HG03558 (cell line): Measurements from ENCODE around the gene TBX20.
"Not testable (repeated sequence)": the region's sequence is repeated elsewhere in the genome, so short reads cannot be mapped to it uniquely, and the experiment has no call there.

Experiments used
- ATAC-seq: cut with Tn5 transposase; IDR thresholded peaks from one replicate; pipeline ENCODE4 v1.9.1; 2021; ENCODE audit warnings: moderate number of reproducible peaks; ENCODE audit not compliant: unreplicated experiment; ENCODE audit errors: extremely low read depth

TBX20 gene

DNA sequence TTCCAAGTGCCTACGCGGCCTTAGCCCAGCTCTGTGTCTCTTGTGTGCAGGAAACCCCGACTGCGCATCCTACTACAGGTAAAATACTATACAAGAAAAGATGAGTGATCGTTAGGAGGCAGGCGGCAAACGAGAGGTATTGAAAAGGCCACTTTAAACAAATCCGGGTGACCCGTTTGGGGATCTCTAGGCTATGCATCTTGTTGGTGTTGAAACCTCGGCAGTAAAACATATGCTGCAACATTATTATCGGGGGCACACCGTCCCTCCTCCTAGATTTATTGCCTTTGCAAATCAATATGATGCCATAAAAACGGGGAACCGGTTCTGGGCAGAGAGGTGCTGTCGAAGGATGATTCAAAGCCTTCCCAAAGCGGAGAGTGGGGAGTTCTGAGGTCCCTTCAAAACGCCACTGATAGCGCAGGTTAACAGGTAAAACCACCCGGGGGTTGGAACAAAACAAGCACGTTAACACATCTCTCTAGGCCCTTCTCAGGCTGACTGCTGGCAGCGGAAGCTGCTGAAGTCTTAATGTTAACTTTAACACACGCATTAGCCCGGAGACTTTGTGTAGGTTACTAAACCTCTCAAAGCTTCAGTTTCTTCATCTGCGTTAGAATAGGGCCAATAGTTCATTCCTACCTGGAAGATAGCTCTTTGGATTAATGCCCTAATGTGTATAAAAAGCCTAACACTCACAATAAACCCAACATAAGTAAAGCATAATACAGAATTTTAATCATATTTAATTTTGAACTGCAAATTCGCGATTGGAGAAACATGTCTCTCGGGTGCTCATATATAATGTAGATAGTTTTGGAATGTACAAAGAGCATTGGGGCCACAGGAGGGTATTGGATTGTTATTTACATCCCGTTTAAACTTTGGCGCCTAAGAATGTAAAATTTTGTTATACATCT, 2.6 kb upstream of the TBX20 start:
- no peak for ATAC-seq

DNA sequence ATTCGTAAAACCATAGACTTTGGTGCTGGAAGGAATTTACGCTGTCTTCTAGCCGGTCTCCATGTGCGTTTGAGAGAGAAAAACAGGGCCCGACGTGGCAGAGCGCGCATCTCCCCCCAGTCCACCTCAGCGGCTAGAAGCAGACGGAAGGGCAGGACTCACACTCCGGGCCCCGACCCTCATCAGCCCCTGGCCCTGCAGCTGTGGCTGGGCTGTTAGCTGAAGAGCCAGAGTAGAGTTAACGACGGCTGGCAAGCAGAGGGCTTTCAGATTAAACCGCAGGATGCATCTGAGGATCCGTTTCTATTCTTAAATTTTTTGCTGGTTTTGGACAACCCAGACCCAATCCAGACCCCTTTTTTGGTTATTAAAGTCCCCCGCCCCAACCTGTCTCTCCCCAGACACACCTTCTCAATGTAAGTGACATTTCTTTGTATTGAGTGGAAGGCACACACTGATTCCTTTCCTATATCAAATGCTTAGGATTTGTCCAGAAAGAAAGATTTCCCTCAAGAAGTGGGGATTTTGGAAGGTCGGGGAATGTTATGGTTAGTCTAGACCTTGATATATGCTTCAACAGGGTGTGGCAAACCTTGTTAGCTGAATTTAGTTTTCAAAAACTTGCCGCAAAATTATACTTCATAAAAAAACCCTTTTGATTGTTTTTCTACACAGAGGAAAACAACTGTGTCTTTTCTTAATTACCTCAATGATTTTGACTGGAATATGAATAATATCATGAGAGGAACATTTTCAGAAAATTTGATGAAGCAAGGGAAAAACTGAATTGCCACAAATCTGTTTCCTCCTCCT, 1.7 kb upstream of the TBX20 start:
- no peak for ATAC-seq

DNA sequence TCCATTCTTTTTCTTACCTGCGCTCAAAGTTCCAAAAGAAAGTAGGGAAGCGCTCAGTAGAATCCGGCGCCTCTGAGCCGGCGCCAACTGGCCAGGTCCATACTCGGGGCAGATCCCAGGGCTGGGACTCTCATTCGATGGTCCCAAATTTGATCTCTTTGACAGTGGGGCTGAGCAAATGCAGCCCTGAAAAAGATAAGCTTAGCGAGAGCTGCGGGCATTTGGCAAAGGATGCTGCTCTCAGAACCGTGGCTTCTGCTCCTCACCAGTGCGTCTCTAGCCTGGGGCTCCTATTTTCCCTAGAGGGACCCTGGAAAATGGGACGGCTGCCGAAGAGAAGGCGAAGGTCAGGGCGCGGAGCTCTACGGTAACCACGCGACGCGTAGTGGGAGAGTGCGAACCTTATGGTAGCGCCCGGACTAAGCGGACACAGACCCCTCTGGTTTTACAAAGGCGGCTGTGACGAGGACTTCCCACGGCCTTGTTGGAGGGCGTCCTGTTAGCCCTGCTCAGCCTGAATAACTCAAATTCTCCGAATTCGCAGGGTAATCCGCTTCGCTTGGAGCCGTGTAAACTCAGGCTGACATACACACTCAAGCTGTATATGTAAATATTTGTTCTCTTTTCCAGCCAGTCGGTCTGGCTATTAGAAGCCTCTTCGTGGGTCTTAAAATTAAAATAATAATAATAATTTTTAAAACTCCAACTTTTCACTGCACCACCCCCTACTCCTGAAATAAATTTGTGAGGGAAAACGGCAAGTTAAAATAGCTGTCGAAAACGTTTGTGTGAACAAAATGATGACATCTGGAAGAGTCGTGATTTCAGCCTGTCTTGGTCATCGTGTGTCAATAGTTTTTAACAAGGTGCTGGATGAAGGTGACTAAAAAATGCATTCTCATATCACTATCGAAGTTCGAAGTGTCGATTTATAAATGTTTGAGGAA, 869 bp upstream of the TBX20 start:
- no peak for ATAC-seq

DNA sequence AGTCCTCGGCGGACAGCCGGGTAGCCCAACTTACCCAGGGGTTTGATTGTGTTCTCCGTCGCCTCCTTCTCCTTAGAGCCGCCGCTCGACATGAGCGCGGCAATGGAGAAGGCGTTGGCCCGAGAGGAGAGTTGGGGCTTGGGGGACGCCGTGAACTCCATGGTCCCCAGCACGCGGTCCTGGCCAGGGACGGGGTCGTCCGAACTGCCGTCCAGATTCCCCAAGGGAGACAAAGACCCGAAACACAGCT, 515 bp downstream of the TBX20 start:
- ATAC-seq, result no peak

DNA sequence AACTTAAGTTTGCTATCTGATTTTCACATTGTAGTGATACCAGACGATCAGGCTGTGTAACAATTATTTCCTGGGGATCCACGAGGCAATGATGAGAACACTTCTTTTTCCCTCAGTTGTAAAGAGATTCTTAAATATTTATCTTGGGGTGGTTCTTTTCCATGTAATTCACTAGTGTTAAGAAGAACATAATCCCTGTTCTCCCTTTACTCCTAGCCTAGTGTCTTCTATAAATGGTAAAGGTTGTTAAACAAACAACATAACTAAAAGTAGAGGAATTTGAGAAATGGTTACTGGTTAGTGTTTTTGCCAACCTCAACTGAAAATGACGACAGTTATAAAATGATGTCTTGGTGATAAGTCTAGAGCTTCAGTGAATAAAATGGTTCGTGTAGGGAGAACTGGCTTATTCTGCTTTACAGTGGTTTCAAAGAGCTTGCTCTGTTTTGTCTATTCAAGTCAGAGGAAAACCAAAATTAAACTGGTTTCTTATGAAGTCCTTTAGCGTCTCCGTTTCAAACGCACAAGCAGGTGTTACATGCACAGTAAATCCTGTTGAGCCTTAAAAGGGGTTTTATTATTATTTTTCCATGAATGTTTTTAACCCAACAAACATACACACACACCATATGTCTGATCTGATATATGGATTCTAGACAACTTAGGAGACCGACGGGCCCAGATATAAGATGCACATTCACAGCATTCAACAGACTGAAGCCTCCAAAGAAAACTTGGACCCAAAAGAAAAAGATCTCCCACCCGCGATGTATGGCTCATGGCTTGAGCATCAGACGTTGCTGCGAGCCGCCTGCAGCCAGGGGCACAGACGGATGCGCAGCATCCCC, 1.1 kb downstream of the TBX20 start:
- ATAC-seq, result no peak

DNA sequence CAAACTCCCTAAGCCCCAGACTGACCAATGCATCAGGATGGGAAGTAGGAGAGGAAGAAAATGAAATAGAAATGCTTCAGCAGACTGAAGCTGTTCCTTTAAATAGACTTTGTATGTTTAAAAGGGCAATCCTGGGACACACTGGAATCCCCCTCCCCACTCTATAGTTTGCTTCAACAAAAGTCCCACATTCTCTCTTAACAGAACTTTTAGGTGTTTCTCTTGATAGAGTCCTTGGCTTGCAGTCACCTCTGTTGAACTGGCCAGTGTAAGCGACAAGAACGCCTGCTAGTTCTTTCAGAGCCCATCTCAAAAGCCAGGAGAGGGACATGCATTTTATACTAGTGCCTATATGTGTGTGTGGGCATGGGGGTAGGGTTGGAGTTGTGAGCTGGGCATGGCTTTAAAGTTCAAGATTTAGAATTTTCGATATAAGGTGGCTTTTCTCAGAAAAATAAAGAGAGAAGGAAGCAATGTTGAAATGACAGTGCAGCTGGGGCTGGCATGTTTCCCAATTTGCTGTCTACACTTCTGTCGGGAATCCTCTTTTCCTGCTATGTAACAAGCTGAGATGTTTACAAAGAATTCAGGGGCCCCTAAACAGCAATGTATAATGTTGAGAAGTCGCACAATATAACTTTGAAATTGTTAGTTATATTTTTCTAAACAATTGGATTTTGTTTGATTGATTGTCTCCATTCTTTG, 2.1 kb downstream of the TBX20 start:
- ATAC-seq, result no peak

DNA sequence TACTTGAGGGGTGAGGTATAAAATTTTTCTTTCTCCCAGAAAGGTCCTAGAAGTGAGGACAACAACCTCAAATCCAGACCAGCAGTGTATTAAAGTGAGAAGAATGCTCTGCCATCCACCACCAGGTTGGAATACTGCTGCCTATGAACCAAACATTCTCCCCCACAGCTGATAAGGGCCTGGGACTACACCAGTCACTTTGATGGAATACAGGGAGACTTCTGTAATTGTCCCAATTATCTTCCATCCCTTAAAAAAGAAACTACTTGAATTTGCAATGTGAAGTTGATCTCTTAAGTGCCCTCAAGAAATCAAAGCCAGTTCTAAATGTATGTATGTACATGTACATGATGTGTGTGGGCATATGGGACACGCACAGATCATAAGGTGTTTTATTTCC, 3.0 kb downstream of the TBX20 start:
- no peak for ATAC-seq

DNA sequence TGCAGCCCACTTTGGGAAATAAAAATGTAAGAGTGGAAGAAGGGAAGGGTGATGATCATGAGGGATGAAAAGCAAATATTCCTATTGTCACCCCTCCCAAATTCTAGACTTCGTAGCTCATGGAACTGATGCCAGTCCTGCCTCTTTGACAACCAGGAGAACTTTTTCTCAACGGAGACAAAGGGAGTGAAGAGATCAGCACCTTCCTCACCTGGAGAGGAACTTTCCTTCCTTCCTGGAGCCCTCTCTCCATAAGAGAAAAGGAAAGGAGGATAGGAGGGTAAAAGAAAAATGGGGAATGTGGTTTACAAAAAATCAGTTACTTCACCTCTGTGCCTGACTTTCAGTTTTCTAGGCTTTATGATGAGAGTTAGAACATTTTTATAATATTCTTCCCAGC, 3.4 kb downstream of the TBX20 start:
- ATAC-seq, result no peak

DNA sequence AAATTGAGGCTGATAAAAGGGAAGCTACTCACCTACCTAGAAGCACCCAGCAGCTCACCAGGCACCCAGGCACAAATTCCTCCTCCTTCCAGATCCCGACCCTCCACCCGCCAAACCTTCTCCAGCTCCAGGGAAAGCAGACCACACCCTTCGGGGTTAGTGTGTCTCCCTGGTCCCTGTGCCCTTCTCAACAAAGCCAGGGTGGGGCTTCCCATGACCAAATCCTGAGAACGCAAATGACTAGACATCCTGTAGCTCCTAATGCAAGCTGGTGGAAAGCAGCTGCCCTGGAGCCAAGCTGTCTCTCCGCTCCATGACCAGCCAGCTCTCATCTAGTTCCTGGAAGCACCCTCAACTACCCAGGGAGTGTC, 4.4 kb downstream of the TBX20 start:
- no peak for ATAC-seq

DNA sequence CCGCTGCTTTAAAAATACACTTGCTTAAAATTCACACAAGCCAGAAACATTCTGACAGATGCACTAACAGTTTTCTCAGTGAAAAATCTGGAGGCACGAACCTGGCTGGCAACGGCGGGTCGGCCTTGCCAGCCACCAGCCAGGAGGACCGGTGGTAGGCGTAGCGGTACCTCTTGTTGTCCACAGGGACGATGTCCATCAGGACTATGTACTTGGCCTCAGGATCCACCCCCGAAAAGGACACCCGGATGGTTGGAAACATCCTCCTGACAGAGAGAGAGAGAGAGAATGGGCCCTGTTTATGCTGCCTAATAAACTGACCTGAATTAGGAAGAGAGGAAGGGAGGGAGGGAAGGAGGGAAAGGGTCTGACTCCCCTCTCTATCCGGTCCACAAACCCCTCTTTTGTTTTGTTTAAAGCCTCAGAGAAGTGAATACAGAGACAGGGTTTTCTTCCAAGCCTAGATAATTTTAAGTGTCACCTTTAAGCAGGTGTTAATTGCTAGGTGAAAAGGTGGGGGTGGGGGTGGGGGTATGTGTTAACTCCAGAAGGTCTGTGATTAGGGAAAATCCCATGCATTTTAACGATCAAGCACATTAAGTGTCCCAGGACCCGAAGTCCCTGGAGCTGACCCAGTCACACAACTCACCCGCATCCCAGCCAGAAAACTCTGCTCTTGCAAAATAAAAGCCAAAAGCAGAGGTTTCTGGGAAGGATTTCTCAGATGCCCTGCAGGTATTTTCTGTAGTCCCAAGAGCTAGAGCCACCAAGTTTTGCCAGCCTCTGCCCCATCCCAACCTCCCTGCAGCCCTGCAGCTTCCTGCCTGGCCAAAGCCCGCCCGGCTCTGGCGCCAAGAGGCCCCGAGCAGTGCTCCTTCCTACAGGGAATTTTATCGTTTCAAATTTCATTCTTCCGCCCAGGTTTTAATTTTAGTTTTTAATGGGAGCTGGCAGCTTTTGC, 5.0 kb downstream of the TBX20 start:
- no peak for ATAC-seq

DNA sequence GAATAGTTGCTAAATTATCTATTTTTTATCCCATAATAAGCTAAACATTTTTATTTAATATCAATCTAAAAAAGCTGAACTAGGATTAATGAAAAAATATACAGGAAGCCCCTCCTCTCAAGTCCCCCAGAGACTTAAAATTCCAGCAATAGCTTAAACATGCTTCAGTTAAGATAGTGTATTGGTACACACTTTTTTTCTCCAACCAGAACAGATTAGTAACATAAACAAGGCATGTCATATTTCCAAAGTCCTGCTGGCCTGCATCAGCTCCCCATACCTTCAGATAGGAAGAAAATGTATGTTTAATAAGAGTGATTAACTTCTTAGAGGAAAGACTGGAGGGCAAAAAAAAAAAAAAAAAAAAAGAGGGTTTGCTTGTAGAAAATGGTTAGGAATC, 7.1 kb downstream of the TBX20 start:
- no peak for ATAC-seq

DNA sequence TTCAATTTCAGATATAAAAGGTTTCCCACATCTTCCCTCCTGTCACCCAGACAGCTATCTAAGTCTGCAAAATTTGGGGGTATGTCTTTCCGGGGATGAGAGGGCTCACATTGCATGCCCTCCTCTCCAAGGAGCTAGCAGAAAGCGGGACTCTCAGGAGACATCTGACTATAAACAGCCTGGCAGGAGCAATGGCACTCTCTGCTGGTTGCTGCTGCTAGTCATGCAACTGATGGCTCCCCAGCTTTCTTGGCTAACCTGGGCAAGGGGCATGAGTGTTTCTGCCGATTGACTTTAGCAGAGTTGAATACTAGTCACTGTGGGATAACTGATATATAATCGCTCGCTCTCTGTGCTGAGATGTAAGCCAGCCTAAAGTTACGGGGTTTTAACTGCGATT, 12.0 kb downstream of the TBX20 start:
- no peak for ATAC-seq

DNA sequence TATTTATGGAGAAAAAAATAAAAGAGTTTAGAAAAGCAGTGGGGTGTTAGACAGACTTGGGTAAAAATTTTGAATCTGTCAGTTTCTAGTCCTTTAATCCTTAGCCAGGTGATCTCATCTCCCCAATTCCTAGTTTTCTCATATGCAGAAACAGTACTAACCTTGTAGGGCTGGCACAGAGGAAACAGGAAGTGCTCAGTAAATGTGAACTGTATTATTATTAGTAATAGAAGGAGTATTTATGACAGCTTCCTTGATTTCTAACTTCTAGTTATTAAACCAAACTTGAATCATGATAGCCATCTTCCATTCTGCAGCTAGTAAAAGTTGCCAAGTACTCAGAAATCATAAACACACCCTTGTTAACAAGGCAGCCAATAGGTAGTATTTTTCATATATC, 12.5 kb downstream of the TBX20 start:
- ATAC-seq, result no peak

DNA sequence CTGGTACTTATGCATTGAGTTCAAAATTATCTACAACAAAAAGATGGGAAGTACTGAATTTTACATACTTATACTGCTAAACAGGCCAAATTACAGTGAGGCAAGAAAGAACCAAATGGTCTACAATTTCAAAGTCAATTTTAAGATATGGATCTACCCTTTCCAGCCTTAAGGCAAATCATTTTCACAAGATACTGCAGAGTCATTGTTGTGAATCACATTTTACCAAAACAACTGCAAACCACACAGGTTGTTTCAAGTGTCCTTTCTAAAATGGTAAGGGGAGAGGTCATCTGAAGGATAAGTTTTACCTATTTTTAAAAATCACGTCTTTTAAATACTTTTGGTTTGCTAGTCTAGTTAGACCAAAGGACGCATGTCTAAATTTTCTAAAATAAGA, 12.9 kb downstream of the TBX20 start:
- ATAC-seq, result not testable (repeated sequence)

DNA sequence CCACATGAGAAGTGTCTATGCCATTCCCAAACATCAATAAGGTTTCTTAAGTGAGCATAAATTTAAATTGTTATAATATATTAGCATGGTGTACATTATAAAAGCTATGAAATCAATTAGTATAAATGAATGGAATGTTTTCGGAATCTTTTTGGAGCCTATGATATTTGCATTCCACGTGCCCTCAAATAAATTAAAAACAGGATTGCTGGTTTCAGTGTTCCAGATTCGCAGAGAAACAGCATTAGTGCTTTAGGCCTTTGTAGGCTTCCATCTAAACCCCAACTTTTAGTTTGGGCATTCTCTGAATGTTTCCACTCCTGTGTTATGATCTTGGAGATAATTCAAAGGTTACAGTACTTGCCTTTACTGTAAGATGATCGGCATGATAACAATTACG, 15.4 kb downstream of the TBX20 start:
- ATAC-seq, result not testable (repeated sequence)

DNA sequence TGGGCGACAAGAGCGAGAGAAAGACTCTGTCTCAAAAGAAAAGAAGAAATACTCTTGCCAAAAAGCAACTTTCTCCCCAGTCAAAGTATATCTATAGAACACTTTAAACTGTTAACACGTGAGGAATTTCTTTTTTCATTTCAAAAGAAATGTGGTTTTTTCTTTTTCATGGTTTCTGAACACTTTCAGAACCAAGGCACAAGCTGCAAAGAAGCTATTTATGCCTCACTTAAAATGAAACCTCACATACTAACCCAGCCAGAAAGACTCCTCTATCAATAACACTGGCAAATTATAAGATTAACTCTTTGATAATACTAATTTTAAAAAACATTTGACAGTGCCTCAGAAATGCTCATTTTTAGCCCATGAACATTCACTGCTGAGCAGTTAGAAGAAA, 20.9 kb downstream of the TBX20 start:
- no peak for ATAC-seq

DNA sequence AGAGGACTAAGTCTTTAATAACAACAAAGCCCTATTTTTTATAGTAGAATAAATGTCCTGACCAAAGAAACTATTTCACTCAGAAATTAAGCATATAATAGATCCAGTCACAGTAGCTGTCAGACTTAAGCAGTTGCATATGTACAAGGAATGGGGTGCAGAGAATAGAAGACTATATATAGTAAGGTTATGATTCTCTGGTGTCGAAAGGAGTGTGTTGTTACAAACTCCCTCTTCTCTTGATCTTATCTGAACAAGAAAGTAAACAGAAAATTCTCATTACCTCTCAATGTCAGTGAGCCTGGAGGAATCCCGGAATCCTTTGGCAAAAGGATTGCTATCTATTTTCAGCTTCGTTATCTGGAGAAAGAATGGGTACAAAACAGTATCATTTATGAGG, 22.7 kb downstream of the TBX20 start:
- ATAC-seq, result not testable (repeated sequence)

DNA sequence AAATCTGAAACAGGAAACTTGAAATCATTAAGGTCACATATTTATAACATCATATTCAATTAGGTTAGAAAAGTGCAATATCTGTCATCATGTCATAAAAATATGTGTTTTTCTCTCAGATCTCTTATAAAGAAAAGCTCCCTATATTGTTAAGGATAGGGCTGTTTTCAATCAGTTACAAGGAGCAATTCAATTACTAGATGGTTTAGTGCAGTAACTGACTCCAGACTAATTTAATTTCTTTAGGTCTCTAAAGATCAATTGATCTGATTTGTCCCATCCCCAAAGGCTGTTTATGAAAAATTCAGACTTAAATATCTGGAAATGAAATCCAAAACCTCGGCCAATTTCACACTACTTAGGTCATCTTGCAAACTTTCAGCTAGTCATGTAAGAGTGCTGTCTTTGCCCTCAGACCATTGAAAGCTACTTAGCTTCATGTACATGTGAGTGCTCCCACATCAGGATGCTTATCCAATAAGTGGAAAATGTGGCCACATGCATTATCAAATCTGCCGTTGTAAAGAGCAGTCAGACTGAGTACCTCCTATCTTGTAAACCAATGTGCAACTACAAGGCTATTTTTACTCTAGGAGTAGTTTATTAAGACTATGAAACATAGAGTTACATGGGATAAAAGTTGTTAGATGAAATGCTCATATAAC, 24.7 kb downstream of the TBX20 start:
- ATAC-seq, result not testable (repeated sequence)
